Measurements from ENCODE around the gene SAMD10.

The SAMD10 gene

GRCh38 chr20:64025101-64025825 is 45.8 kb upstream of the SAMD10 start (continued):
- no peak for TF ChIP-seq PRDM2 (tag by site-specific recombination; IDR thresholded peaks at IDR 0.05; ENCODE audit: borderline replicate concordance)
- TF ChIP-seq ZNF404 (tag by site-specific recombination; IDR thresholded peaks at IDR 0.05), result no peak

GRCh38 chr20:64024141-64024990 is 44.9 kb upstream of the SAMD10 start:
- Histone ChIP-seq H3K36me3 (ENCODE audit: control insufficient read depth in 2 of 2, insufficient read depth in 1 of 2, low read length in 2 of 2) (peaks cover 0 to 93% of the 10 kb centered on the region in 2 experiments; a peak in 2 of 3 replicates), H3K4me1 (ENCODE audit: control insufficient read depth, insufficient read depth, low read length) (no peaks in the 10 kb centered on the region), H3K9me3 (ENCODE audit: control insufficient read depth, insufficient read depth, low read depth, low read length) (no peaks in the 10 kb centered on the region), H3K27ac (ENCODE audit: extremely low read depth, low read depth, low read length) (no peak overlapping the region), H3K4me3 (ENCODE audit: low read depth, low read length) (no peak overlapping the region)
- ChIA-PET CTCF (interaction anchor here (0.7 kb wide), 1 partner anchor 14 kb away, joined by 4 read pairs; no protein-coding TSS in a partner anchor), POLR2A (no interaction called here)
- peak; percentile 54; the same call in 1 of the 2 replicates for TF ChIP-seq REST (tag by site-specific recombination; IDR thresholded peaks at IDR 0.05)
- TF ChIP-seq AEBP2 (tag by site-specific recombination; IDR thresholded peaks at IDR 0.05; ENCODE audit: borderline replicate concordance), result no peak
- no peak for TF ChIP-seq ZNF571 (tag by site-specific recombination; IDR thresholded peaks at IDR 0.05)
- no peak for TF ChIP-seq ZNF19 (tag by site-specific recombination; IDR thresholded peaks at IDR 0.05; ENCODE audit: low read depth)
- no peak for TF ChIP-seq WT1 (tag by site-specific recombination; IDR thresholded peaks at IDR 0.05)
- no peak for TF ChIP-seq ZNF639 (tag by site-specific recombination; IDR thresholded peaks at IDR 0.05)
